Measurements from ENCODE around the gene CDK9.
A peak's percentile ranks its signal among the peaks of the same experiment; 100 is the strongest.

Gene CDK9

GRCh38 chr9:127785933-127786772, at the start of gene CDK9:
Gene CDK9 (plus strand): TSS chr9:127786034. CDS start chr9:127786149, 115 bp downstream.
- ATAC-seq (replicated peaks), result peak; percentile 67 to 74
- peaks cover 42 to 65% of the 10 kb centered on the region in 2 donors for H3K4me1 Mint-ChIP-seq
- no peaks in the 10 kb centered on the region for H3K27me3 Mint-ChIP-seq

GRCh38 chr9:127738666-127739065, 47.2 kb upstream of the CDK9 start:
- no peaks in the 10 kb centered on the region for H3K27me3 Mint-ChIP-seq
- no peak overlapping the region for H3K4me3 Mint-ChIP-seq
- no peak overlapping the region for H3K27ac Mint-ChIP-seq
- peaks cover 9 to 18% of the 10 kb centered on the region in 2 donors for H3K4me1 Mint-ChIP-seq
- DNase-seq (no peak), ATAC-seq (replicated peaks) (no peak)
- H3K9me3 Mint-ChIP-seq, result no peaks in the 10 kb centered on the region
- H3K36me3 Mint-ChIP-seq, result peaks cover 25 to 27% of the 10 kb centered on the region in 2 donors

More at GRCh38 chr9:127785933-127786772, at the start of gene CDK9:
- peaks cover 38 to 41% of the 10 kb centered on the region in 2 donors for H3K36me3 Mint-ChIP-seq
- H3K27ac Mint-ChIP-seq, result peak within 1 kb of the TSS; percentile 98
- peak within 1 kb of the TSS; percentile 95 to 98 for H3K4me3 Mint-ChIP-seq
- peak; percentile 94 for DNase-seq
- no peaks in the 10 kb centered on the region for H3K9me3 Mint-ChIP-seq

GRCh38 chr9:127739614-127740330, 46.1 kb upstream of the CDK9 start:
- no peak for ATAC-seq (replicated peaks)
- DNase-seq, result no peak
- H3K27me3 Mint-ChIP-seq, result no peaks in the 10 kb centered on the region
- no peaks in the 10 kb centered on the region for H3K9me3 Mint-ChIP-seq
- H3K4me3 Mint-ChIP-seq, result no peak overlapping the region
- H3K4me1 Mint-ChIP-seq, result peaks cover 3 to 9% of the 10 kb centered on the region in 2 donors
- H3K27ac Mint-ChIP-seq, result no peak overlapping the region
- H3K36me3 Mint-ChIP-seq, result peaks cover 28 to 30% of the 10 kb centered on the region in 2 donors

- ATAC-seq (replicated peaks), result peak in 1 of 2 donors; percentile 19
- no peak for DNase-seq
- H3K27me3 Mint-ChIP-seq, result no peaks in the 10 kb centered on the region
- H3K36me3 Mint-ChIP-seq, result peaks cover 36% of the 10 kb centered on the region in 2 donors
- peak overlapping the region; percentile 73 for H3K27ac Mint-ChIP-seq
- H3K4me3 Mint-ChIP-seq, result peak overlapping the region in 1 of 2 donors; percentile 25
- peaks cover 3 to 9% of the 10 kb centered on the region in 2 donors for H3K4me1 Mint-ChIP-seq
- no peaks in the 10 kb centered on the region for H3K9me3 Mint-ChIP-seq
Observed at GRCh38 chr9:127741831-127742434, 43.9 kb upstream of the CDK9 start.

GRCh38 chr9:127742435-127743088, 43.3 kb upstream of the CDK9 start:
- peak overlapping the region; percentile 73 for H3K27ac Mint-ChIP-seq
- peaks cover 3 to 9% of the 10 kb centered on the region in 2 donors for H3K4me1 Mint-ChIP-seq
- no peaks in the 10 kb centered on the region for H3K27me3 Mint-ChIP-seq
- peak in 1 of 2 donors; percentile 20 for ATAC-seq (replicated peaks)
- no peaks in the 10 kb centered on the region for H3K9me3 Mint-ChIP-seq
- H3K4me3 Mint-ChIP-seq, result no peak overlapping the region
- peaks cover 41 to 42% of the 10 kb centered on the region in 2 donors for H3K36me3 Mint-ChIP-seq
- no peak for DNase-seq

- Mint-ChIP-seq H3K9me3 (no peaks in the 10 kb centered on the region), H3K27ac (peak overlapping the region; percentile 31), H3K4me3 (no peak overlapping the region), H3K36me3 (peaks cover 47 to 48% of the 10 kb centered on the region in 2 donors), H3K27me3 (no peaks in the 10 kb centered on the region), H3K4me1 (peaks cover 3 to 9% of the 10 kb centered on the region in 2 donors)
- ATAC-seq (replicated peaks) (no peak), DNase-seq (no peak)
Observed at GRCh38 chr9:127744398-127745110, 41.3 kb upstream of the CDK9 start.

GRCh38 chr9:127746959-127747569, 38.8 kb upstream of the CDK9 start:
- Mint-ChIP-seq H3K27ac (peak overlapping the region; percentile 31), H3K4me1 (peaks cover 3 to 4% of the 10 kb centered on the region in 2 donors), H3K9me3 (no peaks in the 10 kb centered on the region), H3K4me3 (no peak overlapping the region), H3K36me3 (peaks cover 52 to 60% of the 10 kb centered on the region in 2 donors), H3K27me3 (no peaks in the 10 kb centered on the region)
- ATAC-seq (replicated peaks) (no peak), DNase-seq (no peak)

GRCh38 chr9:127749090-127749787, 36.6 kb upstream of the CDK9 start:
- no peak overlapping the region for H3K27ac Mint-ChIP-seq
- no peak for DNase-seq
- no peaks in the 10 kb centered on the region for H3K27me3 Mint-ChIP-seq
- no peak overlapping the region for H3K4me3 Mint-ChIP-seq
- peaks cover 51 to 63% of the 10 kb centered on the region in 2 donors for H3K36me3 Mint-ChIP-seq
- peaks cover 7 to 13% of the 10 kb centered on the region in 2 donors for H3K4me1 Mint-ChIP-seq
- ATAC-seq (replicated peaks), result no peak
- H3K9me3 Mint-ChIP-seq, result no peaks in the 10 kb centered on the region

GRCh38 chr9:127751269-127752054, 34.4 kb upstream of the CDK9 start:
- H3K9me3 Mint-ChIP-seq, result no peaks in the 10 kb centered on the region
- peaks cover 46 to 57% of the 10 kb centered on the region in 2 donors for H3K36me3 Mint-ChIP-seq
- no peak overlapping the region for H3K4me3 Mint-ChIP-seq
- peaks cover 7 to 16% of the 10 kb centered on the region in 2 donors for H3K4me1 Mint-ChIP-seq
- no peaks in the 10 kb centered on the region for H3K27me3 Mint-ChIP-seq
- no peak for DNase-seq
- no peak for ATAC-seq (replicated peaks)
- peak overlapping the region; percentile 65 for H3K27ac Mint-ChIP-seq

- Mint-ChIP-seq H3K4me3 (no peak overlapping the region), H3K4me1 (peaks cover 7 to 16% of the 10 kb centered on the region in 2 donors), H3K36me3 (peaks cover 37 to 47% of the 10 kb centered on the region in 2 donors), H3K27ac (peak overlapping the region; percentile 42), H3K9me3 (no peaks in the 10 kb centered on the region), H3K27me3 (no peaks in the 10 kb centered on the region)
- ATAC-seq (replicated peaks), result no peak
- no peak for DNase-seq
Observed at GRCh38 chr9:127753148-127753547, 32.7 kb upstream of the CDK9 start.

- Mint-ChIP-seq H3K27ac (peak overlapping the region; percentile 14), H3K27me3 (no peaks in the 10 kb centered on the region), H3K4me1 (peaks cover 10 to 20% of the 10 kb centered on the region in 2 donors), H3K9me3 (no peaks in the 10 kb centered on the region), H3K36me3 (peaks cover 35 to 47% of the 10 kb centered on the region in 2 donors), H3K4me3 (no peak overlapping the region)
- ATAC-seq (replicated peaks) (no peak), DNase-seq (no peak)
Observed at GRCh38 chr9:127753622-127754021, 32.2 kb upstream of the CDK9 start.
